Mucosa of descending colon (tissue), 3 donors: ENCODE data around the gene CASP8. TPM values are rescaled to one million over a fixed set of nuclear protein-coding genes. Genes with fewer than 3 reads are reported as not detected.
A peak's percentile ranks its signal among the peaks of the same experiment; 100 is the strongest.

Experiments used
- ATAC-seq: fragments of 200-7000 bp; cut with Tn5 transposase; one replicate; pipeline ENCODE4 v1.9.1; 2020; ENCODE audit warnings: mild to moderate bottlenecking, moderate library complexity
- DNase-seq, 3 donors: peaks; one replicate each; pipeline ENCODE4 v3.0.0-alpha.2; 2020
- H3K36me3 ChIP-seq: fragments of 200-600 bp; one replicate; pipeline ENCODE4 v1.8.0; 2021; ENCODE audit warnings: low read depth, mild to moderate bottlenecking
- H3K4me1 ChIP-seq: fragments of 200-600 bp; one replicate; pipeline ENCODE4 v1.8.0; 2021; ENCODE audit warnings: low read depth, mild to moderate bottlenecking
- H3K4me3 ChIP-seq: fragments of 200-600 bp; one replicate; pipeline ENCODE4 v1.8.0; 2021; ENCODE audit warnings: mild to moderate bottlenecking
- H3K9me3 ChIP-seq: fragments of 200-600 bp; one replicate; pipeline ENCODE4 v1.8.0; 2021; ENCODE audit warnings: mild to moderate bottlenecking
- intact Hi-C, 2 donors: fragments of 100-400 bp; cut with DNase I in 1 of 2; cut with micrococcal nuclease in 1 of 2; formaldehyde crosslinking; loops; one replicate each; pipeline versions ENCODE4 v1.11.0 to v1.11.1; 2022; cut with DNase I, micrococcal nuclease
- total RNA-seq, 3 donors: library from RNA; stranded (reverse); fragmentation: NEBNext Ultra II Directional in 2 of 3; extraction: Animal tissue kit (Norgen Biotek cat#: 25700) in 2 of 3; gene quantifications; one replicate each; pipeline versions ENCODE4 v1.2.1 to v1.2.4, GENCODE V29; 2021 to 2023
- TF ChIP-seq, protein P1 (sequence below): fragments of 200-600 bp; IDR thresholded peaks from one replicate; pipeline ENCODE4 v1.8.0; 2022; ENCODE audit warnings: antibody characterized with exemption, mild to moderate bottlenecking
- donor health status: DM: no; HTN: no; CAD: no; lungs with moderate emphysema.
- donor health status: DM: no; HTN: no; CAD: no.
- donor health status: DM: no; HTN: yes; CAD: no.

CASP8 gene
- total RNA-seq, 3 donors from 2014 or later = 38.4 to 49.8 (median 48.9) TPM

DNA sequence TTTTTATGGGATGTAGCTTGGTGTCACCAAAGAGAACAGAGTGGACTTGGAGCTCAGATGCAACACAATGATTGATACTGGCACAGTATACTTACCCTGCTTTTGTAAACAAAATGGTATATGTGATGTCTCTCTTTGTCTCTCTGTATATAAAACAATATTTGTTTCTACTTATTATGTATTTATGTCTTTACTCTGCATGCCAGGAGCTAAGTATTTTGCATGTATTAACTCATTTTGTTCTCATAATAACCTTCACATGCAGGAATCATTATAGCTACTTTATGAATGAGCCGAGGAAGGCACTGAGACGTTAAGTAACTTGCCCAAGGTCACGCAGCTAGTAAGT lies 27.9 kb upstream of the CASP8 start:
- DNase-seq (no peak), ATAC-seq (no peak)
- no peaks in the 10 kb centered on the region for H3K36me3 ChIP-seq
- H3K4me3 ChIP-seq = no peak overlapping the region
- TF ChIP-seq, protein P1, sequence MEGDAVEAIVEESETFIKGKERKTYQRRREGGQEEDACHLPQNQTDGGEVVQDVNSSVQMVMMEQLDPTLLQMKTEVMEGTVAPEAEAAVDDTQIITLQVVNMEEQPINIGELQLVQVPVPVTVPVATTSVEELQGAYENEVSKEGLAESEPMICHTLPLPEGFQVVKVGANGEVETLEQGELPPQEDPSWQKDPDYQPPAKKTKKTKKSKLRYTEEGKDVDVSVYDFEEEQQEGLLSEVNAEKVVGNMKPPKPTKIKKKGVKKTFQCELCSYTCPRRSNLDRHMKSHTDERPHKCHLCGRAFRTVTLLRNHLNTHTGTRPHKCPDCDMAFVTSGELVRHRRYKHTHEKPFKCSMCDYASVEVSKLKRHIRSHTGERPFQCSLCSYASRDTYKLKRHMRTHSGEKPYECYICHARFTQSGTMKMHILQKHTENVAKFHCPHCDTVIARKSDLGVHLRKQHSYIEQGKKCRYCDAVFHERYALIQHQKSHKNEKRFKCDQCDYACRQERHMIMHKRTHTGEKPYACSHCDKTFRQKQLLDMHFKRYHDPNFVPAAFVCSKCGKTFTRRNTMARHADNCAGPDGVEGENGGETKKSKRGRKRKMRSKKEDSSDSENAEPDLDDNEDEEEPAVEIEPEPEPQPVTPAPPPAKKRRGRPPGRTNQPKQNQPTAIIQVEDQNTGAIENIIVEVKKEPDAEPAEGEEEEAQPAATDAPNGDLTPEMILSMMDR = no peak
- no peaks in the 10 kb centered on the region for H3K9me3 ChIP-seq
- peaks cover 26% of the 10 kb centered on the region for H3K4me1 ChIP-seq
- intact Hi-C loops = loop anchor here (5.0 to 10.0 kb wide), 2 partner anchors 50 to 132 kb away; partner anchors contain the start of gene CASP10 (in 1 of the 2)

DNA sequence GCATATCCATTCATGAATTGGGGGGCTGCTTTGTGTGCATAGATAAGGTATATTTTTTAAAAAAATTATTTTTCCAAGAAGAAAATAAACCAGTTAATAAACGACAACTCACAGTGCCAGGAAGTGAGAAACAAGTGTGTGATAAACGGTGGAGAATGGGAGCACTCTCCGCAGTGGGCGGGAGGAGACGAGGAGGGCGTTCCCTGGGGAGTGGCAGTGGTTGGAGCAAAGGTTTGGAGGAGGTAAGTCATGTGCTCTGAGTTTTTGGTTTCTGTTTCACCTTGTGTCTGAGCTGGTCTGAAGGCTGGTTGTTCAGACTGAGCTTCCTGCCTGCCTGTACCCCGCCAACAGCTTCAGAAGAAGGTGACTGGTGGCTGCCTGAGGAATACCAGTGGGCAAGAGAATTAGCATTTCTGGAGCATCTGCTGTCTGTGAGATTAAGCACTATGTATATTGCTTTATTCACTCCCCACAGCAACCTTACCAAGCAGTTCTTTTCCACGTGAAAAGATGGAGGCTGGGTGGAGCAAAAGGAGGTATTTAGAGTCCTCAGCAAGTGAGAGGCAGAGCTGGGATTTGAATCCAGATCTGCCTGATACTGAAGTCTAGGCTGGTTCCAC lies 27.0 kb upstream of the CASP8 start:
- H3K36me3 ChIP-seq = no peaks in the 10 kb centered on the region
- H3K4me1 ChIP-seq = peaks cover 20% of the 10 kb centered on the region
- no peaks in the 10 kb centered on the region for H3K9me3 ChIP-seq
- H3K4me3 ChIP-seq = peak overlapping the region; percentile 10
- intact Hi-C loops = loop anchor here (5.0 to 10.0 kb wide), 2 partner anchors 51 to 131 kb away; partner anchors contain the start of gene CASP10 (in 1 of the 2)
- peak; percentile 92 for ATAC-seq
- peak; percentile 92 to 94 (median 93) for DNase-seq
- TF ChIP-seq, protein P1 = no peak

DNA sequence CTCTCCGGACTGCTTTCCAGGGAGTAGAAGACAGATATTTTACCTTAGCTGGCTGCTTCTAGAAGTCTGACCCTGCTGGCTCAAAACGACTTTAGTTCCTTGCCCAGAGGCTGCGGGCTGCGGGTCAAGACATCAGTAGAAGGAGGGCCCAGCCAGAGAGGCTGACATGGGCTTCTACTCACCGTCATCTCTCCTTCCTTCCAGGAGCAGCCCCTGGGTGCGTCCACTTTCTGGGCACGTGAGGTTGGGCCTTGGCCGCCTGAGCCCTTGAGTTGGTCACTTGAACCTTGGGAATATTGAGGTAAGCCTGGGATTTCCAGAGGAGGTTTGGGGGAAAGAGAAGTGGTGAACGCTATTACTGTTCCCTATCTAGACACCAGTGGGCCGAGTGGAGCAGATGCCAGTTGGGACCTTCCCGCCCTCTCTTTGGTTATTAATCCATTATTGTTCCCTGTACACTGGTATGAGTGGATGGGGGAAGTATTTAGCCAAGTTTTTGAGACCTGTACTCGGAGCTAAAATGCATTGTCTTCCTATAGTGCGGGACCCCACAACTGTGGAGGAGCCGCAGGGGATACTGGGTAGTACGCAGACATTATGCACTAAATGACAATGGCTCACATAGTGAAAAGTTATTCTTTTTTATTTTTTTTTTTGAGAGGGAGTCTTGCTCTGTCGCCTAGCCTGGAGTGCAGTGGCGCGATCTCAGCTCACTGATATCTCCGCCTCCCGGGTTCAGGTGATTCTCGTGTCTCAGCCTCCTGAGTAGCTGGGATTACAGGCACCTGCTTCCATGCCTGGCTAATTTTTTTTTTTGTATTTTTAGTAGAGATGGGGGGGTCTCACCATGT lies 26.3 kb upstream of the CASP8 start:
- H3K4me3 ChIP-seq = peak overlapping the region; percentile 10
- peak; percentile 39 to 61 (median 59) for DNase-seq
- peaks cover 18% of the 10 kb centered on the region for H3K4me1 ChIP-seq
- TF ChIP-seq, protein P1 = no peak
- intact Hi-C loops = loop anchor here (5.0 to 10.0 kb wide), 2 partner anchors 52 to 131 kb away; partner anchors contain the start of gene CASP10 (in 1 of the 2)
- no peaks in the 10 kb centered on the region for H3K36me3 ChIP-seq
- no peaks in the 10 kb centered on the region for H3K9me3 ChIP-seq
- peak; percentile 23 for ATAC-seq

DNA sequence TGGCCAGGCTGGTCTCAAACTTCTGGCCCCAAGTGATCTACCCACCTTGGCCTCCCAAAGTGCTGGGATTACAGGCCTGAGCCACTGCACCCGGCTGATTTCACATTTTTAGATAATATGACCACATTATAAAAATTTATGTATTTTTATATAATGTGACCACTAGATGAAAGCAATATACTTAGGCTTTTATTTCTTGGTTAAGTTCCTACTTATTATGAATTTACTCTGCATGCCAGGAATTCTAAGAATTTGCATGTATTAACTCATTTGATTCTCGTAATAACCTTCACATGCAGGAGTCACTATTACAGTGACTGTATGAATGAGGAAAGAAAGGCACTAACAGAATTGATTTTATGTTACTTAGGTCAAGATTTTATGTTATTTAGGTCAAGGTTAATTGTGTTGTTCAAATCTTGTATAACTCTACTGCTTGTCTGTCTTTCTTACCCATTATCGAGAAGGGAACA lies 25.6 kb upstream of the CASP8 start:
- no peak overlapping the region for H3K4me3 ChIP-seq
- no peaks in the 10 kb centered on the region for H3K9me3 ChIP-seq
- no peak for DNase-seq
- peaks cover 18% of the 10 kb centered on the region for H3K4me1 ChIP-seq
- intact Hi-C loops = loop anchor here (5.0 to 10.0 kb wide), 3 partner anchors 52 to 130 kb away; partner anchors contain the start of gene CASP10 (in 1 of the 2)
- no peak for ATAC-seq
- no peaks in the 10 kb centered on the region for H3K36me3 ChIP-seq
- TF ChIP-seq, protein P1 = no peak

DNA sequence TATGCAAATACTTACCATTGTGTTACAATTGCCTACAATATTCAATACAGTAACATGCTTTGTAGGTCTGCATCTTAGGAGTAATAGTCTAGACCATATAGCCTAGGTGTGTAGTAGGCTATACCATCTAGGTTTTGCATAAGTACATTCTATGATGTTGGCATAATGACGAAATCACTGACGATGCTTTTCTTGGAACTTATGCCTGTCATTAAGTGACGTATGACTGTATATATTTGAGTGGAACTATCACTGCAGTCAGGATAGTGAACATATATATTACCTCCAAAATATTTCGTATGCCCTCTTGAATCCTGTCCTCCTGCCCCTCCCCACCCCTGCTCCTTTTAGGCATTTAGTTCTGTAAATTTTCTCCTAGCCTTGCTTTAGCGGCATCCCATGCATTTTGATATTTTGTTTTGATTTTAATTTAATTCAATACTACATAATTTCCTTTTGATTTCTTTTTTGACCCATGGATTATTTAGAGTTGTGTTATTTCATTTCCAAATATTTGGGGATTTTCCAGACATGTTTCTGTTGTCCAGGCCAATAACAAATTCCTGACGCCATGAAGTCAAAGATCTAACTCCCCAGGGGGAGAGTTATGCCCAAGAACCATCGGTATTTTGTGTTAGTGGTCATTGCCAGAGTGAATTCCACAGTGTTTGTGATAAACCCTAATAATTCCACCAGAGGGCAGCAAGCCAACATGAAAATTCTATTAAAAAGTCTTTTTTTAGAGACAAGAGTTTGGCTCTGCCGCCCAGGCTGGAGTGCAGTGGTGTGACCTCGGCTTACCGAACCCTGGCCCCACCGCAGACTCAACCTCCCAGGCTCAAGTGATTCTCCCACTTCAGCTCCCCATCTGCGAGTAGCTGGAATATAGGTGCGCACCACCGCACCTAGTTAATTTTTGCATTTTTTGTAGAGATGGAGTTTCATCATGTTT lies 24.2 kb upstream of the CASP8 start:
- intact Hi-C loops = loop anchor here (5.0 to 10.0 kb wide), 2 partner anchors 126 to 129 kb away; no protein-coding TSS in a partner anchor
- H3K4me1 ChIP-seq = peaks cover 18% of the 10 kb centered on the region
- no peaks in the 10 kb centered on the region for H3K36me3 ChIP-seq
- H3K9me3 ChIP-seq = no peaks in the 10 kb centered on the region
- no peak overlapping the region for H3K4me3 ChIP-seq
- TF ChIP-seq, protein P1 = peak; percentile 21
- ATAC-seq (no peak), DNase-seq (peak in 2 of 3 donors; percentile 62 to 77)
